HG02610 (cell line): ENCODE measurements around the gene DOC2B.
A peak's percentile ranks its signal among the peaks of the same experiment; 100 is the strongest.
"Not testable (repeated sequence)": the region's sequence is repeated elsewhere in the genome, so short reads cannot be mapped to it uniquely, and the experiment has no call there.

Source experiments
- ATAC-seq: cut with Tn5 transposase; IDR thresholded peaks from one replicate; pipeline ENCODE4 v1.9.1; 2021; ENCODE audit warnings: mild to moderate bottlenecking, moderate library complexity; ENCODE audit not compliant: unreplicated experiment

DOC2B gene

GRCh38 chr17:146983-147761 is 34.3 kb downstream of the DOC2B start:
- ATAC-seq: no peak

GRCh38 chr17:146546-146945 is 34.9 kb downstream of the DOC2B start:
- no peak for ATAC-seq

DNA sequence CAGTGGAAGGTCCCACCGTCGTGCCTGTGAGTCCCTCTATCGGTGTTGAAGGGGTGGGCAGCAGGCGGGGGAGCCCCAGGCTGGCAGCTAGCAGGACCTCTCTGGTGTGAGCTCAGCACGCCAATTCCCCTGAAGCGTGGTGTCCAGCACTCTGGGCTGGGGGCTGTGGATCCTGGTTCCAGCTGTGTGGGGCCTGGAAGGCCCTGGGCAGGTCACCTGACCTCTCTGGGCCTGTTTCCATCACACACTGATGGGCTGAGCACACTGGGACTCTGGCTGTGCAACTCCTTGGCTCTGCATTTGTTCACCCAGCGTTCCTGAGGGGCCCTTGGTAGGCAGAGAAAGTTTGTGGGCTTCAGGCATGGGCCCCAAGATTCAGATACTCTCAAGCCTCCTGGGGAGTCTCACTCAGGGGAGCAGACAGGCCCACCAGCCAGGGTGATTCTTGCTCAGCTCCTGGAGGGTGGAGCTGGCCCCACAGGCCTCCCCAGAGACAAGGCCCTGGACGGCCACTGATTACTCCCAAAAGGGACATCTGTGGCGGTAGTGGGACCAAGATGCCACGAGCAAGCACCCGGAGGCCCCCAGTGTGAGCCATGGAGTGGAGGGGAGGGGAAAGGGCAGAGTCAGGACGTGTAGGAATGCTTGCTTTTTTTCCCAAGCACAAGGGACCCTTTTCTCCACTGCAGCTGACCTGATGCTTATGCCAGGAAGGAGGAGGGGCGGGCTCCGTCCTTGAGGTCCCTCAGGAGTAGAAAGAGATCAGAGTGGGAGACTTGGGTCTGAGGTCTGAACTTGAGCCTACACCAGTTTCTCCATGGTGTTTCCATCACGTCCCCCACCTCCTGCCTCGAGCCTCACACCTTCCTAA is 35.5 kb downstream of the DOC2B start:
- no peak for ATAC-seq

- no peak for ATAC-seq
These were observed 36.3 kb downstream of the DOC2B start for GRCh38 chr17:144936-145670.

DNA sequence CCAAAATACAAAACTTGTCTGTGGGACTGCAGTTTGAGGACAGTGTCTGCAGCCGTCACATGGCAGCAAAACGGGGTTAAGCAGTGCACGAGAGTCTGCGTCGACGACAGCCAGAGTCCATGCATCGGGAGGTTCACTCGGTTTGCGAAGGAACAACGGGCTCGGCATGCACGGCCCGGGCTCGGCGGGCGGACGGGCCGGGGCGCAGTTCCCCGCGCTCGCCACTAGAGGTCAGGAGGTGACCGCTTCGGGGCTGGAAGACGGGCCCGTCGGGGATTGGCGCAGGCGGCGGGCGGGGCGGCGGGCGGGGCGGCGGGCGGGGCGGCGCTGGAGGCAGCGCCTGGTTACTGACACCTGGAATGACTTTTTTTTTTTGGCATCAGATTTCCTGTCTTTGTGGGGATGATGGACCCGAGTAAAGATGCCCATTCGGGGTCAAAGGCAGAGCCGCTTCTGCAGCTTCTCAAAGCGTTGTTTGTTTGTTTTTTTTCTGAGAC is 37.6 kb downstream of the DOC2B start:
- peak; percentile 61 for ATAC-seq

DNA sequence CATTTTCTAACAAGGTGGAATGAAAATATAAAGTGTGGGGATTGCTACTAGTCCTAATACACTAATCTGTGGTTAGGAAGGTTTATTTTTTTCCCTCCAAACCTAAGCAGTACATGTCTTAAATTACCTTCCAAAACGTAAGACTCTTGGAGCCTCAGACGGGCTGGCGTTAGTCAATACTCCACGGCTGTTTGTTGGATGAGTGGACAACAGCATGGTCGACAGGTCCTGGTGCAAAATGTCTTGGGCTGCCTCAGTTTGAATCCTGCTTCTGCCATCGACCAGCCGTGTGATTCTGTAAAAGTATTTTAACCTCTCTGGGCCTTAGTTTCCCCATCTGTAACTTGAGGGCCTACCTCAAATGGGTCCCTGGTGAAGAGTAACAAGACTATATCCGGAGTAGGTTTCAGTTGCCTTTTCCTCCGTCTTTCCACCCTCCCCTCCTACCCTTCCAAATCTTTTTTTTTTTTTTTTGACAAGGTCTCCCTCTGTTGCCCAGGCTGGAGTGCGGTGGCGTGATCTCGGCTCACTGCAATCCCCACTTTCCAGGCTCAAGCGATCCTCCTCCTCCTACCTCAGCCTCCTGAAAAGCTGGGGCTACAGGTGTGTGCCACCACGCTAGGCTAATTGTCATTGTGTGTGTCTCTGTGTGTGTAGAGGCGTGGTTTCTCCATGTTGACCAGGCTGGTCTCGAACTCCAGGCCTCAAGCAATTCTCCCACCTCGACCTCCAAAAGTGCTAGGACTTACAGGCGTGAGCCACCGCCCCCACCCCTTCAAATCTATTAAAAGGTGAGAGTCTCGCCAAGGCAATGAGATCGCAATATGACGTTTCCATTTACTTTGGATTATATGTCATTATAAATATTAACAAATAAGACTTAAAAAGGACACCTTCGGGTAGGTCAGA is 38.3 kb downstream of the DOC2B start:
- no peak for ATAC-seq

DNA sequence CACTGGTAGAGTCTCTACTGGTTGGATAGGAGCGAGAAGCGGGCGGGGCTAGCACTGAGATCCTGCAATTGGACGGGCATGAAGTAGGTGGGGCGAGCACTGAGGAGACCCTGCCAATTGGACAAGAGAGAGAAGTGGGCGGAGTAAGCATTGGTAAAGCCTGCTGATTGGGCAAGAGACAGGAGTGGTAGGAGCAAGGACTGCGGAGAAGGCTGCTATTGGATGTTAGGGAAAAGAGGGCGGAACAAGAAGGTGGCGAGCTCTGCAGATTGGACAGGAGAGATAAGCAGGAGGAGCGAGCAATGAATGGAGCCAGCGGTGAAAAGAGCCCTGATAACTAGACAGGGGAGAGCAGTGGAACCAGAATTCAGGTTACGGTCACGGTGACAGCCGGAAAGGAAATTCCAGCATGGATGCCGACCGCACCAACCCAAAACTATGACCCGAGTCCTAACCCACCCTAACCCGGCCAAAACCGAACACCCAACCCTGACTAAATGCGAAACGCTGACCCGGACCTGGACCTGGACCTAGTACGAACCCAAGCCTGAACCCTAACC is 39.3 kb downstream of the DOC2B start:
- ATAC-seq: no peak

GRCh38 chr17:139401-140205 is 41.8 kb downstream of the DOC2B start:
- ATAC-seq: not testable (repeated sequence)

DNA sequence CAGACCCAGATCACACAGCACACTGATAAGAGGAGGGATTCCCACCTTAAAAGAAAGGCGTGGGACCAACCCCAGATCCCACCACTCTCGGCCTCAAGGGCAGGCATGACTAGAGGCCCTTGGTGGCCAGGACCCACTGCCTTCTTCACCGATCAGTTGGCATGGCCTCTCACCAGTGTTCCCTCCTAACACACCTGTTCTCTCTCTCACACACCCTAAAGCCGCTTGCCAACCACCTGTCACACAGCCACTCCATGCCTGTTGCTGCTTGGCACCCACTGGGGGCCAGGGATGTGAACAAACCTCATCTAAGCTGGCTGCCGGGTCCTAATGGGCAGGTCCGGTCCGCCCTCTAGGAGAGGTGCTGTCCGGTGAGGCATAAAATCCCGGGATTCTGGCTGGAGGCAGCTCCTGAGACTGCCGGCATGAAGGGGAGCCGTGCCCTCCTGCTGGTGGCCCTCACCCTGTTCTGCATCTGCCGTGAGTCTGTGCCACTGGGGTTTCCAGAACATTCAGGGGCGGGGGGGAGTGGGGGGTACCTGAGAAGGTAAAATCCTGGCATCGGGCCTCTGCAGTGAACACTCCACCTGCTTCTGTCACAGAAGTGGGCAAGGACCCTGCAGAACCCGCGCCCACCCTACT is 44.2 kb downstream of the DOC2B start, which contains the start of gene SCGB1C2:
SCGB1C2 (plus strand) TSS at position 404 of the 642 bp plus-strand sequence; CDS start at position 426, 22 bp downstream.
- not testable (repeated sequence) for ATAC-seq

- ATAC-seq: peak; percentile 68
These were observed 44.9 kb downstream of the DOC2B start for GRCh38 chr17:136531-136930.

GRCh38 chr17:135895-136294 is 45.6 kb downstream of the DOC2B start:
- ATAC-seq: not testable (repeated sequence)

DNA sequence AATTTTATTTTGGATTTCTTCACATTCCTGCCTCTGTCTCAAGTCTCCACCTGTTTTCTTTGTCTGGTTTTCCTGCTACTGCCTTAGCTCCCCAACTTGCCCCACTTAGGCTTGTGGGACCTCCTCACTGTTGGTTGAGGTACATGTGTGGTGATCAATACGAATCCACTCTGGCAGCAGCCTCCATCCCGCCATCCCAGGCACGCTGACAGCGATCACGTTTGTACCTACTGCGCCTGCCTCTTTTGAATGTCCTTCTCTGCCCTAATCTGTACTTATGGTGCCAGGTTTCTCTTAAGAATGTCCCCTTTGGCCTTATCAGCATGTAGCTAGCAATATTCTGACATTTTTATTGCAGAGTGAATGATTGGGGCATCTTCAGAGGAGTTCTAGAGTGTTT is 46.4 kb downstream of the DOC2B start:
- not testable (repeated sequence) for ATAC-seq

DNA sequence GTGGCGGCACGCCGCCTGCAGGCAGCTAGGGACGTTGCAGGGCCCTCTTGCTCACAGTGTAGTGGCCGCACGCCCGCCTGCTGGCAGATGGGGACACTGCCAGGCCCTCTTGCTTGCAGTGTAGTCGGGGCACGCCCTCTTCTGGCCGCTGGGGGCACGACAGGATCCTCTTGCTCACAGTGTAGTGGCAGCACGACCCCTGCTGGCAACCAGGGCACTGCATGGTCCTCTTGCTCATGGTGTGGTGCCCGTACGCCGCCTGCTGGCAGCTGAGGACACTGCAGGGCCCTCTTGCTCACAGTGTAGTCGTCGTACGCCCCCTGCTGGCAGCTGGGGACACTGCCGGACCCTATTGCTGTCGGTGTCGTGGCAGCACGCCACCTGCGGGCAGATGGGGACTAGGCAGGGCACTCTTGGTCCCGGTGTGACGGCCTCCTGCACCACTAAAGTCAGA is 47.1 kb downstream of the DOC2B start:
- ATAC-seq: peak; percentile 64

- not testable (repeated sequence) for ATAC-seq
These were observed 47.5 kb downstream of the DOC2B start for GRCh38 chr17:133932-134331.

DNA sequence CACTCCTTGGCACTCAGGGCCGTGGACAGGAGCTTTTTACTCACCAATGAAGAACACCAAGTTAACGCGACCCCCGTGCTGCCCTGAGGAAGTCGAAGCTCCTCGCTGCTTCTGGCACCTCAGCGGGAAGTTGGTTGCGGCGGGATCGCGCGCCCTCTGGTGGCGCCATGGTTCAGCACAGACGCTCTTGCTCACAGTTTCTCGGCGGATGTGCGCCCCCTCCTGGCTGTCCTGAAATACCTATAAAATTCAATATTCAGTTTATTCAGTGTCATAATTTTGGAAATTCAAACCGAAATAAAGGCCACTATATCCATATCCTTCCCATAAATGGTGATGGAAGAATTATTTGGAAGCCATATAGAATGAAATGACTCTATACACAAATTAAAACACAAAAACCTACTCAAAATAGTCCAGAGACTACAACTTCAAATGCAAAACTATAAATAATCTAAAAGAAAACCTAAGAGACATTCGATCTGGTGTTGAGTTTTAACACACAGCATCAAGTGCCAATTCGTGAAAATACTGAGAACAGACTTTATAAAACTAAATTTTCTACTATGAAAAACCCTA is 63.0 kb downstream of the DOC2B start:
- ATAC-seq: not testable (repeated sequence)

GRCh38 chr17:113111-113510 is 68.3 kb downstream of the DOC2B start:
- not testable (repeated sequence) for ATAC-seq
